ENCODE measurements around the gene SLITRK3.

The SLITRK3 gene

GRCh38 chr3:165170236-165170635 lies 25.9 kb downstream of the SLITRK3 start:
- no peak overlapping the region for H3K4me3 ChIP-seq (ENCODE audit: control insufficient read depth, low read depth, low read length)
- no peak for DNase-seq (ENCODE audit: low read depth)
- TF ChIP-seq, protein P1, sequence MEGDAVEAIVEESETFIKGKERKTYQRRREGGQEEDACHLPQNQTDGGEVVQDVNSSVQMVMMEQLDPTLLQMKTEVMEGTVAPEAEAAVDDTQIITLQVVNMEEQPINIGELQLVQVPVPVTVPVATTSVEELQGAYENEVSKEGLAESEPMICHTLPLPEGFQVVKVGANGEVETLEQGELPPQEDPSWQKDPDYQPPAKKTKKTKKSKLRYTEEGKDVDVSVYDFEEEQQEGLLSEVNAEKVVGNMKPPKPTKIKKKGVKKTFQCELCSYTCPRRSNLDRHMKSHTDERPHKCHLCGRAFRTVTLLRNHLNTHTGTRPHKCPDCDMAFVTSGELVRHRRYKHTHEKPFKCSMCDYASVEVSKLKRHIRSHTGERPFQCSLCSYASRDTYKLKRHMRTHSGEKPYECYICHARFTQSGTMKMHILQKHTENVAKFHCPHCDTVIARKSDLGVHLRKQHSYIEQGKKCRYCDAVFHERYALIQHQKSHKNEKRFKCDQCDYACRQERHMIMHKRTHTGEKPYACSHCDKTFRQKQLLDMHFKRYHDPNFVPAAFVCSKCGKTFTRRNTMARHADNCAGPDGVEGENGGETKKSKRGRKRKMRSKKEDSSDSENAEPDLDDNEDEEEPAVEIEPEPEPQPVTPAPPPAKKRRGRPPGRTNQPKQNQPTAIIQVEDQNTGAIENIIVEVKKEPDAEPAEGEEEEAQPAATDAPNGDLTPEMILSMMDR (IDR thresholded peaks at IDR 0.05; ENCODE audit: control insufficient read depth, insufficient read depth, low read depth, low read length, missing control alignments): no peak

- TF ChIP-seq, protein P1 (IDR thresholded peaks at IDR 0.05; ENCODE audit: control insufficient read depth, insufficient read depth, low read depth, low read length, missing control alignments): no peak
- no peak for DNase-seq (ENCODE audit: low read depth)
- H3K4me3 ChIP-seq (ENCODE audit: control insufficient read depth, low read depth, low read length): no peak overlapping the region
Observed at GRCh38 chr3:165169368-165169767, 26.8 kb downstream of the SLITRK3 start.

GRCh38 chr3:165162883-165163282 lies 33.3 kb downstream of the SLITRK3 start:
- DNase-seq (ENCODE audit: low read depth): no peak
- H3K4me3 ChIP-seq (ENCODE audit: control insufficient read depth, low read depth, low read length): no peak overlapping the region
- TF ChIP-seq, protein P1 (IDR thresholded peaks at IDR 0.05; ENCODE audit: control insufficient read depth, insufficient read depth, low read depth, low read length, missing control alignments): no peak

DNA sequence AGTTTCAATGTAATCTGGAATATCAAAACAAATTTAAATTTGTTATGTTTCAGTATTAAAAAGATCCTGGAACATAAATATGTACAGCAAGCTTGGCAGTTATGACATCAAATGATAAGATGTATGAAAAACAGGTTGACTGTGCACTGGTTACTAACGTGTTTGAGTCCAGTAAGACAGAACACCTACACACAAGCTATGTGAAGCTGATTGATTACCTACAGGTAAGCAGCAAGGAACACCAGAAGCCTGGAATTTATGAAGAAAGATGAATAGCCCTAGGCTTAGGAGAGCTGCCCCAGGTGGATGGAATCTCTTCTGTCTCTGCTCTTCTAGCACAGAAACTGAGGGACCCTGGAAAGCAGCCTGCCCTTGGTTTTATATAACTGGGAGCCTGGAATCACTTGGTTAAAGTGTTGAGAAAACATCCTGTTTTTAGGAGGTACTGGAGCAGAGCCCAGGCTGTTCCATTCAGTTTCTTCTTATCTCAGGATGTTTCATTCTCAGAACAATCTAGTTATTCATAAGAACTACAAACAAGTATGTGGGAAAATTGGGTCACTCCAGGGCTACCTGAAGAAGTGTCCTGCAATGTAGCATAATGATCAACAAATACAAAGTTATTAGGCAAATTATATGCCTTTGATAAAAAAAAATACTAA lies 36.3 kb downstream of the SLITRK3 start:
- DNase-seq (ENCODE audit: low read depth): no peak
- TF ChIP-seq, protein P1 (IDR thresholded peaks at IDR 0.05; ENCODE audit: control insufficient read depth, insufficient read depth, low read depth, low read length, missing control alignments): no peak
- H3K4me3 ChIP-seq (ENCODE audit: control insufficient read depth, low read depth, low read length): no peak overlapping the region

- TF ChIP-seq, protein P1 (IDR thresholded peaks at IDR 0.05; ENCODE audit: control insufficient read depth, insufficient read depth, low read depth, low read length, missing control alignments): no peak
- no peak for DNase-seq (ENCODE audit: low read depth)
- H3K4me3 ChIP-seq (ENCODE audit: control insufficient read depth, low read depth, low read length): no peak overlapping the region
Observed at GRCh38 chr3:165158011-165158410, 38.2 kb downstream of the SLITRK3 start.

DNA sequence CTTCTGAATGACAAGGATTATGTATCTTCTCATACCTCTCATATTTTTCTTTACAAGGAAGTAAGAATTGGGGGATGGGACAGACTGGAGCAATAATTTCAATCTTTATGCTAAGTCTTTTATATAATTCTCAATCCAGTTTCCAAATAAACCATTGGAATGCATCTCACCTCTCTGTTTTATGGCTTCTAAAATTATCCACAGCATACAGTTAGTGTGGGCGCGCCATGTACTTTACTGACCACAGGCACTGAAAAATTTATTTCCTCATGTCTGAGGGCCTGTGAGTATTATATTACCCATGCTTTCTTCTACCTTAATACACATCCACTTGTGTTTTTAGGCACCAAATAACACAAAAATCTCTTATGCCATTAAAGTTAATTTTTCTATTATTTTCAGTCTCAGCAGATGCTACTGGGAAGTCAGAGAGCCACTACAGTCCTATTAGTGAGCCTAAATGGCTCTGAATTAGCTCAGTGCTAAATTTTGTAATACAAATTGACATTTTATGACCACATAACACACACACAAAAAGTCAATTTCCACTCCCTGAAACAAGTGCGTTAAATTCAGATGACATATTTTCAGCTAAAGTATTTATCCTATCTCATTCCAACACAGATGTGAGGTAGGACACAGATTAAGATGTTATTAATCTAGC lies 39.3 kb downstream of the SLITRK3 start:
- TF ChIP-seq, protein P1 (IDR thresholded peaks at IDR 0.05; ENCODE audit: control insufficient read depth, insufficient read depth, low read depth, low read length, missing control alignments): no peak
- no peak overlapping the region for H3K4me3 ChIP-seq (ENCODE audit: control insufficient read depth, low read depth, low read length)

More for the DNA sequence above, 39.3 kb downstream of the SLITRK3 start:
- no peak for DNase-seq (ENCODE audit: low read depth)

Data from AG09309 (cell line).